Suppressor macrophage treated with lipopolysaccharide for 1 hour (primary cell): ENCODE results near the gene ANXA6.

Experiments
- DNase-seq, 3 donors: peaks; one replicate each; pipeline ENCODE4 v3.0.0-alpha.2; 2020 to 2022

The ANXA6 gene

DNA sequence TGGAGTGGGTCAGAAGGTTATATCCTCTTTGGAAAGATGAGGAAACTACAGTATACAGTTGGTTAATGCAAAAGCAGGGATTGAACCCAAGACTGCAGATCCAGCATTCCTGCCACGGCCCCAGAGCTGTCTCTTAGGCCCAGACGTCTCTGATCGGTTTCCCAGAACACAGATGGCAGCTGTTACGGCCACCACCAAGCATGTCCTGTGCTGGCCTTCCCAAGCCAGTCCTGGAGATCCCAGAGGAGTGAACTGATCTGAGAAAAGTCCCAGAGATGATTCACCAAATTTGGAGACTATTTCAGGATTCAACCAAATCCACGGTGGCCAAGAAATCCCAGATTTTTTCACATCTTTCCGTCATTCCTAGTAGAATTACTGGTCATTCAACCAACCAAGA lies 96.8 kb downstream of the ANXA6 start:
- no peak for DNase-seq

DNA sequence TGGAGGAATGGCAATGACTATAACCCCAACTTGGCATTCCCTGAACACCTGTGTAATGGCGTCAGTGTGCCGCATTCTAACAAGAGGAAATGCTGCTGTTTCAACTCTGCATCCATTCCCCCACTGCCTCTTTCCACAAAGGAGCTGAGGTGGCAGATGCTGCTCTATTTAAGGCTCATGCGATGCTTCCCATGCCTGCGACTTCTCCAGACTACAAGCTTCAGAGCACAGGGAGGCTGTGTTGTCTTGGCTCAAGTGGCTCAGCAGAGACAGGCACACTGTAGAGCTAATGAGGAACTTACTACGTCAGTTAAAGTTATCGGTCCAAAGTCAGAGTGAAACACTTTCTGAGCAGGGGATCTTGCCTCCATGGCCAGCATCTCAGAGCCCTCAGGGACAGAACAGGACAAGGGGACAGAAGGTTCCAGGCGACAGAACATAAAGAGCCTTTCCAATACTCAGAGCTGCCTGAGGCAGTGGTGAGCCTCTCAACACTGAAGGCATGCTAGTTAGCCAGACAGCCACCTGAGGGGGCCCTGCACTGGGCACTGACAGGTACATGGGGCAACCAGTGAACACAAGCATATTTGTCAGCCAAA lies 98.6 kb downstream of the ANXA6 start:
- peak in 2 of 3 donors; percentile 60 to 62 for DNase-seq

DNA sequence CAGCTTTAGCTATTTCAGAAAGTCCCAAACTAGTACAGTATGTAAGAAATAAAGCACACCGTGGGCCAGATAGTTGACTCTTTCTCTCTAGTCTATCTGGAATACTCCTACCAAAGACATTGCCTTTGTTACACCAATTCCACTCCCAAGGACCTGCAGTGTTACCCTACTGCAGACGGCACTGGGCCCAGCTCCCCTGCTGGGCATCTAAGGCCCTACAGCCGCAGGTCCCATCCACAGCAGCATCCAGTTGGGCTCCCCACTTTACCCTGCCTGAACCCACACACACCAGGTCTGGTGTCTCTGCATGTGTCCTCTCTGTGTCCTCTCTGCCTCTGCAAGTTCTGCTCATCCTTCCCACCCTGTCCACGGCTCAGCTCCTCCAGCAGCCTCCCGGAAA lies 99.3 kb downstream of the ANXA6 start:
- DNase-seq, result no peak

DNA sequence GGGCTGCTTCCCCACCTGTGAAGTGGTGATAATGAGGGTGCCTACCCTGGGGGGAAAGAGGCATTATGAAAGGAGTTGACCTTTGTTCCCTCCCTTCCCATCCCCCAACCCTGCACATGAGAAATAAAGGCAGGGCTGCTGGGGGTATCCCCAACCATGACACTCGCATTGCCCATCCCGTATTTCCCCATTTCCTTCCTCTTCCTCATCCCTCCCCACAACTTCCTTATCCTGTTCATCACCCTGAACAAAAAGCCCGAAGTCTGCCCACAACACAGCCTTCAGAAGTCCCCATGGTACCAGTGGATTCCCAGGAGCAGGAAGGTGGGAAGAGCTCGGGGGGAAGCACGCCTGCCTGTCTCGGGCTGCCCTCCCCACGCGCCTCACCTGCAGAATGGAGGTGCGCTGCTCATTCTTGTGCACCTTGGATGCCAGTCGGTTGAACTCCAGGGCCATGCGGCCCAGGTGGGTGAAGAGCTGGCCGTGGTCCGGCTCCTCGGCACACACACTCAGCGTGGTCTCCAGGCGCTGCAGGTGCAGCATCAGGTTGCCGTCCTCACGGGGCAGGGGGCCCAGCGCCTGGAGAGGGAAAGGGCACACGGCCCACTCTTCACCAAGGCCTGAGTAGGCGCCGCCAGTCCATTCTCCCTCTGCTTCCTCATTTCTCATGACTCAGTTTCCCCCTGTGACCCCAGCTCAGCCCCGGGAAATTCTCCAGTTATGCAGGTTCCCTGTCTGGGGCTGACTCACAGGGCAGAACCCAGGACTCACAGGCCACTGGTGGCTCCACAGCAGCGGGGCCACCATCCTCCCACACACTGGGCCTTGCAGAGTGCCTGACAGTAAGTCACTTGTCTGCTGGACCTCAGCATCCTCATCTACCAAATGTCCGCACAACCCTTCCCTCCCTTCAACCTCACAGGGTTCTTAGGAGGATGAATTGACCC lies 100.9 kb downstream of the ANXA6 start:
- DNase-seq, result peak; percentile 97 to 99 (median 97)

DNA sequence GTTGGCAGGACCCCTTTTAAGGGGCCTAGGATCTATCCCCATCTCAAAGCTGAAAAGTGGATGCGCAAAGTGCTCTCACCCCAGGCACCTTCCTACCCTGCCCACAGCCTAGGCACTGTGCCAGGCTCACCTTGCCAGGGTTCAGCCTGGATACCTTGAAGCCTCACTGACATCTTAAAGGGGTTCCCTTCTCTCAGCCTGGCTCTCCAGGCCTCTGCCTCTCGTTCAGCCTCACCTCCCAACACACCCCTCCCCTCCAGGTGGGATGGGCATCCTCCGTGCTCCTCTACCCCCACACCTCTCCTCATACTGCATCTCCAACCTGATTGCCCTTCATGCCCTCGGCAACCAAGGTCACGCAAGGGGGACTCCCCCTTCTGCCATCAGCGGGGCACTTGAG lies 102.2 kb downstream of the ANXA6 start:
- no peak for DNase-seq

- DNase-seq, result no peak
Measured at GRCh38 chr5:151054709-151055108, 102.9 kb downstream of the ANXA6 start.

DNA sequence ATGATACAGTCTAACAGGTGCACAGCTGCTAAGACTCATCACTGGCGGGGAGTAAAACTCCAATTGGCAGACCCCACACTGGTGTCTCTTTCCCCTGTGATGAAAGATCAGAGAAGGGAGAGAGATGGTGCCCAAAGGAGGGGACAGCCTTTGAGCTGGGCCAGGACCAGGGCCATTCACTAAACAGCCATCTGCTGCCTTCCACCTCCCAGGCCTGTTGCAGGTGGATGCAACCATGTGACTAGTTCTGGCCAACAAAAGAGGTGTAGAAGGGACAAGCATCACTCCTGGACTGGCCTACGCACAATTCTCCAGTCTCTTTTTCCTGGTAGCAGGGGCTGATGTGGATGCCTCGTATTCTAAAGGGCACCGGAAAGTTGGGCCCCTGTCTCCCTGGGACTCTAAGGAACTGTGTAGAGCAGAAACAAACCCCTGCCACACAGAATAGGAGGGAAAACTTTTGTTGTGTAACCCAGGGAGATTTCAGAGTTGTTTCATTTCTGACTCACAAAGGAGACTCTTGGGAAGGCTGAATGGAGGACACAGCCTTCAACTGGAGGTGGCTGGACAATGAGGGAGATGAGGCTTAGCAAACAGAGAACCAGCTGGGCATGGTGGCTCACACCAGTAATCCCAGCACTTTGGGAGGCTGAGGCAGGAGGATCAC lies 103.7 kb downstream of the ANXA6 start:
- DNase-seq, result peak; percentile 71 to 82 (median 81)

GRCh38 chr5:151052836-151053235 lies 104.7 kb downstream of the ANXA6 start:
- peak; percentile 64 to 70 (median 64) for DNase-seq

DNA sequence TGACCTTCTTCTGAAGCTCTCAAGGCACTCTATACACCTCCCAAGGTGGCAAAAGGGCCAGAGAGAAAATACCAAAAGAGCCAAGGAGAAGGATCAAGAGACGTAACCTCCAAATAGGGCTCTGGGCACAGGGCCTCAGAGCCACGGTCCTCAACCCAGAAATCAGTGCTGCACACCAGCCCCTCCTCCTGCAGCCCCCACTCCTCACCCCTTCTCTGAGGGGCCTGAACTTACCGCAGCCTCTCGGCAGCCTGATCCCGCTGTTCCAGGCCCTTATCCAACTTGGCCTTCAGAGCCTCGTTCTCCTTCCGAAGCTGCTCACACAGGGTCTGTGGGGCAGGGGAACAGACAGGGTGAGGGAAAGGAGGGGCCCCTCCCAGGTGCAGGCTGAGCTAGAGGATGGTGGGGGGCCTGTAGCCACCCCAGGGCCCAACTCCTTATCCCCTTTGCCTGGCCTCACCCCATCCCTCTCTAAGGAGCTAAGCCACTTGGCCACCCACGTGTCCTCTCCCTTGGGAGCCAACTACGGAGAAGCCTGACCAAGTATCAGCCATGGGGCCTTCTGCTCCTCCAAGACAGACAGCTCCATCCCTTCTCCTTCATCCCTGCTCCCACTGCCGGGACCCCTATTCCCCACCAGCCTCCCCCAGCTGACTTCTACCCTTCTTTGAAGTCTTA lies 105.5 kb downstream of the ANXA6 start:
- DNase-seq, result no peak

DNA sequence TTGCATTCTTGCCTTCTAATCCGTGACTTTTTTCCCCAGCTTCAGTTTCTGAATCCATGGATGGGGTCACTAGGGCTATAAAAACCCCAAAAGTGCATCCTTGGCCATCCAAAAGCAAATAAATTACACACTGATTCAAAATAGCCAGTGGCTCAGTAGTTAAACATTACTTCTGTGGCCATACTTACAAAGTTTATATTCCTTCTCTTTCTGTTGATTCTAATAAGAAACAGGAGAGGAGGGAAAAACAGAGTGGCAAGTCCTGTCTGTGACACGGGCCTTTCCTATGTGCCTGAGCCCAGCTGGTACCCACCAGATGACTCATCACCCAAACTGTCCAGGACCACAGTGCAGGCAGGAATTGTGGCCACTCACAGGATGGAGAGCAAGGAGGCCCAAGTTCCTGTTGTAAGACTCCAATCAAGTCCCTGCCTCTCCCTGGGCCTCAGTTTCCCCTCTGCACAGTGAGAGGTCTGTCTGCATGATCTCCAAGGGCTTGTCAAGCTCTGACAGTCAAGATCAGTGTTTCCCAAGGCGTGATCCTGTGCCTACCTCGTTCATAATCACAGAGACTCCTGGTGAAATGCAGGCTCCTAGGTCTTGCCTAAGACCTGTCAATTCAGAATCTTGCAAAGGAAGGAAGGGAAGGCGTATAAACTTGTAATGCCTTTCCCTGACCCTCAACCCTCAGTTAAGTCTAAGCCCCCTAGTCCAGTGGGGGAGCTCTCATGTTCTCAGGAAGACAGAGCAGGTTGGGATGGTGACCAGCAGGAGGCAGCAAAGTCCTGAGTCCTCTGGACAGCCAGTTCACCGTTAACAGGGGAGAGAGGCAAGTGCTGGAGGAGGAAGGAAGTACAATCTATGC lies 106.3 kb downstream of the ANXA6 start:
- peak; percentile 83 to 85 (median 84) for DNase-seq
